NCI-H774 (cell line): ENCODE results near the gene BCAS1.
"Not testable (repeated sequence)": the region's sequence is repeated elsewhere in the genome, so short reads cannot be mapped to it uniquely, and the experiment has no call there.

Source experiments
- DNase-seq: peaks from one replicate; lab custom pipeline; 2025; lab: John Stamatoyannopoulos, UW

BCAS1 gene

DNA sequence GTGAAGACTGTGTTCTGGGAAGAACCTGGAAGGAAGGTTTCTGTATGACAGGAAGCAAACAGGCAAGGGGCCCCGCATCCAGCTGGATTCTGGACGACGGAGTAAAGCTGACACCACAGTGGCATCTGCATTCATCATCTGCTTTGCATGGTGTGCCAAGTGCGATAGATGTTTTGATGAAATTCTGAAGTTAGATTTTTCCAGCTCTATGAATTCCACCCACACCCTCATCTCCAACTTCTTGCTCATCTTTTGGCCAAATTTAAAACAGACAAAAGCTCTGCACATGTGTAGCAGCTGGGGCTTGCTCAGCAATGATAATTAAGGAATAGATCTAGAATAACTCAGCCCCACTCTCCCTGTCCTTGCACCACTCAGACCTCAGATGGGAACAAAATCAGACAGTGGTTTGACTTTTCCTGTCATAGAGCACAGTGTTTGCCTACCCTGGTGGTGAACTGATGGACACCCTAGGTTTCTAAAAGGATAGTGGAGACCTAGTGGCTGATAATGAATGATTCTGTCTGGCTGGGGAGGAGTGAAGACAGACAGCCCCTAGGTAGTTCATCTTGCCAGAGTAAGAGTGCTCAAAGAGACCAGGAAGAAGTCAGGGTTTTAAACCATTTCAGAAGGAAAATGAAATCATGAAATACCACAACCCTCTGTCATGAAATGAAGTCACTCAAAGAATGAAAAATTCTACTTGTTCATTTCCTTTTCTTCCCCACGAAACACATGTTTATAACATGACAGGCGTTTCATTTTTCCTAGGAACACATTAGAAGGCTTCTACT is 85.8 kb downstream of the BCAS1 start:
- DNase-seq, result no peak

DNA sequence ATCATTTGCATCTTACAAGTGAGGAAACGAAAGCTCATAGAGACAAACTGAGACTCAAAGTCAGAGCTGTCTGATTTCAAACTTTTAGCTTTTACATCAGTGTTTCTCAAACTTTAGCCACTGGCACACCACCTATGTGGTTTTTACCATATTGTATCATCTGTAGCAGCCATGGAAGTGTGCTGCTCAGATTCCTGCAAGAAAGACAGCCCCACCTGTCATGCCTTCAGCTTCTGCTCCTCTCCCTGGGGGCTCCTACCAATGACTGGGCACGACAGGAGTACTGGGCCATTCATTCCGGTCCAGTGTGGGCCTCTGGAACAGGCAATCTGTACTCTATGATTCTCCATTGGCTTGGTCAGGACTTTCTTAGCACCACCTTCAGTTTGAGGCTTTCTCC is 87.0 kb downstream of the BCAS1 start:
- no peak for DNase-seq

DNA sequence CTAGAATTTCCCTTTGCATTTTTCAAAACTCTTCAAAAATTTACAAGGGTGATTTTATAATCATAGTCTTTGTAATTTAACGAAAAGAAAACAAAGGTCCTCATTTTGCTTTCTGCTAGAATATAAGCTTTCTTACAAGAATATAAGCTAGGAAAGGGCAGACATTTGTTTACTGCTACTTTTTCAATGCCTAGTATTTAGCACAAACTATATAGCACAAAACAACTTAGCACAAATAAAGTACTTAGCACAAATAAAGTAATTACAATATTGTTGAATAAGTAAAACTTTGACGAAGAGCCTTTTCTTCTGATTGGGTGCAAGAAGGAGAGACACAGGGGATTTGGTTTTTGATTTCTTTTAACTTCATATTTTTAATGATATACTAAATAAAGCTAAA is 87.8 kb downstream of the BCAS1 start:
- no peak for DNase-seq

DNA sequence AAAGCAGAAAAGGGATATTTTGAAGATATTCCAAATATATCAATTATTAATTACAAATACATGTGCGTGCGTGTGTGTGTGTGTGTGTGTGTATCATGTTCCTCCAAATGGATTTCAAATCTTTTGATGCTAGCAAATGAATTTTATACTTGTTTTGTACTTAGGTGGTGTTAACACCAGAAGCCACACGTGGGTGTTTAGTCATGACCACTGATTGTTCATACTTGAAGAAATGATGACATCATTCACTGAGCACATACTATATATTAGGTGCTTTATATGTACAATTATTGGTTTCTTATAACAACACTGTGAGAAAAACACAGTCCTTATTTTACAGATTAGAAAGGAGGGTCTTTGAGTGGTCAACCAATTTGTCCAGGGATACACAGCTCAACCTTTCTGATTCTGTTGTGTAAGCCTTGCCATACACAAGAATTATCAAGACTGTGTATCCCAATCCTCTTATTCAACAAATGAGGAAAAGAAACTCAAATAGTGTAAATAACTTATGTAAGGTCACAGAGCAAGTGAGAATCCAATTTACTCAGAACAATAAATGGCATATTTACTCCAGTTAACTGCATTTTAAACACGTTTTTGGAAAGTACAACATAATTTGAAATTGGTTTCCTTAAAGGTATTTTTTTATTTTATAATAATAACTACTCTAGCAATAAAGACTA is 88.5 kb downstream of the BCAS1 start:
- DNase-seq, result no peak

DNA sequence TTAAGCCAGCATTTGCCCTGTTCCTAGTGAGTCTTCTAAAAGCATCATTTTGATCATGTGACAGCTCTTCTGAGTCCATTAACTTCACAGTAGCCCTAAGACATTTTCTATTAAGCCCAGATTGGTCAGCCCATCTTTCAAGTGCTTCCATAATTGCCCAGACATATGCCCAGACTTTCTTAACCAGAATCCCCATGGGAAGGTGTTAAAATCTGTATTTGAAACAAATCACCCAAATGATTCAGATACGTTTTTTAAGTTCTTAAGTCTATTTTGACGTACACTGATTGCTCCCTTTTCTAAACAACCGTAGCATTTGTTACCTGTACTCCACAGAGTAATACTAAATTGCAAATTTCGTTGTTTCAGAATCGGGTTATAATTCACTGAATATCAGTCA is 89.3 kb downstream of the BCAS1 start:
- DNase-seq, result no peak

DNA sequence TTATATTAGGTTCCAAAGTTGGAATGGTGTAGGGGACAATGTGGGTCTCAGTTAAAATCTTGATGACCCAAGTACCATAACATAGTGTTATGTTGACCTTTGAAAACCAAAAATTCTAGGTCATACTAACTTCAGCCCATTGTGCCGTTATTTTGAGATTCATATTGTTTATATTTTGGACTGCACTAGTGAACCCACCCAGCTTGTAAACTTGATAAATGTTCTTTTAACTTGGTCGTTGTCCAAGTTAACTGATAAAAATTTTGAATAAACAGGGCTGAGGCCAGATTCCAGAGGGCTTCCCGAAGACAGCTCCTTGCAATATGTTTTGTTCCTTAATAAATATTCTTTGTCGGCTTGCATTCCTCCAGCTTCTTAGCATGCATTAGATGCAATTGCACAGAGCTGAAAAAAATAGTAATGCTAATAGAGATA is 90.3 kb downstream of the BCAS1 start:
- DNase-seq, result no peak

DNA sequence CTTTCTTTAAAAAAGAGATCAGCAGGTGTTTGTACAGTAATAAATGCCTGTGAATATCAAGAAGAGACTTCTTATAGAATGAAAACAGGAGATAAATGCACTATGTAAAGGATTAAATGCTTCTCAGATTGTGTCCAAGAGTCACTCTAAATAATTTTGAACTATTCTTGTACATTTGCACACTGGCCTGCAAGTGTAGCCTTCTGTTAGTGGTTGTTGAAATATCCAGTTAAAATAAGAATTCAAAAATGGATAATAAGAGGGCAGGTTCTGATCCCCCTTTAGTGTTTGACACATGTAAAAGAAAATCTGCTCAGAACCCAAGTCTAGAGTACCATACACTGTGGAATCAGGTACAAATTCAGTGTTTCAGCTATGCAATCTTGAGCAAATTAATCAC is 91.9 kb downstream of the BCAS1 start:
- DNase-seq, result no peak

DNA sequence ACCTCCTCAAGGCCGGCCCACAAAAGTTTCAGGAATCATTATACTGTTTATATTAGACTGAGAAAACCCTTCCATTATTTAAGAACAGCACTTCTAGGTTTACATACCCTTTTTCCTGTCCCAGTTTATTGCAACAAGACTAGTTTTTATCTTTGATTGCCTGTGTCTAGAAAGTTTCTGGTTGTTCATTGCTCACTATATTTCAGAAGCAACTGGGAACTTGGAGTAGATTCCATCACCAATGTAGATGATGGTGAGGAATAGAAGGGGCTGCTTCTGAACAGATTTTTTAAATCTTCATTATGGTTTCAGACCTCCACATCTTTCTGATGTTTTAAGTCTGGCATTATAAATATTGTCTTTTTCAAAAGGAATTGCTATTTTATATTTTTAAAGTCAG is 93.0 kb downstream of the BCAS1 start:
- no peak for DNase-seq

DNA sequence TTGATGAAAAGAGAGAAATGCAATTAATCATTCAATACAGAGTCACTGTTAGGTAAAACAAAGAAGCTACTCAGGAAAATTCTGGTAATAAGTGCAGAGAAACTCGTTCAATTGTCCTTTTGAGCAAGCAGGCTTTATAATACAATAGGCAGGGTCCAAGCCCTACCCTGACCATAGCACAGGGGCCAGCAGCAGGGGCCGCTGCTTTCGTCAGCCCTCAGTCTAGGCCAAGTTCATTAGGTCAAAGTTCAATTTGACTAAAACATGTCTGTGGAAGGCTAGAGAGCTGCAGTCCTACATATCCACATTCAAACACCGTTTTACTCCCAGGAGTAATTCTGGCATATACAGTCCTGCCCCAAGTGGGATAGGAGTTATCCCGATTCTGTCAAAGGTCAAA is 94.6 kb downstream of the BCAS1 start:
- DNase-seq, result no peak

DNA sequence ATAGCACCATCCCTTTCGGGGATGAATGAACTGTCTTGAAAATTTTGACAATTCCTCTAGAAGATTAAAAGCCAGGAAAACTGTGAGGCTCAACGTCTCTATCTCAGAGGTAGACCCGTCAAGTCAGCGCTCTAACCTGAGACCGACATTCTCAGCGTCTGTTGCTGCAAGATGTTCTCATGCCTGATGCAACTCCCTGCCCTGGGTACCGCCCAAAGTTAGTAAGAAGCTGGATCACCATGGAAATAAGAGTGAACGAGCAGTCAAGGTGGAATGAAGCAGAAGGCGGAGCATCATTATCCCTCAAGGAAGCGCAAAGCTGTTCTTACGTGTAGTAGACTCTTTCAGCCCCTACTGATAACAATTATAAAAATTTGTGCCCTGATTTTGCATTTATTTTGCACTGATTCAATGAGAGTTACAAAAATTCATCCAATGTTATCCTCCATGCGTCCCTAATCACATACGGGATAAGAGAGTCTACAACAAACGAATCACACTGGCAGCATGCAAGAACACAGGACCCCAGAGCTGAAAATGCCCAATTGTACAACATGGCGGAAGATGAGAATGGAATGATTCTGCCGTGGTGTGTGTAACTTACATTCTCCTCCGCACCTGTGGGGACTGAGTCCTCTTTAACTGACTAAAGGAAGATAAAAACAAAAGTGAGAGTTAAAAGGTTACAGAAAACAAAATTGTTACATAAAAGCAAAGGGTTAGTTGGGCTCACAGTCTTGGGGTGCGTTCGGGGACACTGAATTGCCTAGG is 95.4 kb downstream of the BCAS1 start:
- no peak for DNase-seq

DNA sequence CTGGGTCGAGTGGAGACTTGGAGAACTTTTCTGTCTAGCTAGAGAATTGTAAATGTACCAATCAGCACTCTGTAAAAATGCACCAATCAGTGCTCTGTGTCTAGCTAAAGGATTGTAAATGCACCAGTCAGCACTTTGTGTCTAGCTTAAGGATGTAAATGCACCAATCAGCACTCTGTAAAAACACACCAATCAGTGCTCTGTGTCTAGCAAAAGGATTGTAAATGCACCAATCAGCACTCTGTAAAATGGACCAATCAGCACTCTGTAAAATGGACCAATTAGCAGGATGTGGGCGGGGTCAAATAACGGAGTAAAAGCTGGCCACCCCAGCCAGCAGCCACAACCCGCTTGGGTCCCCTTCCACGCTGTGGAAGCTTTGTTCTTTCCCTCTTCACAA is 96.5 kb downstream of the BCAS1 start:
- DNase-seq, result not testable (repeated sequence)

DNA sequence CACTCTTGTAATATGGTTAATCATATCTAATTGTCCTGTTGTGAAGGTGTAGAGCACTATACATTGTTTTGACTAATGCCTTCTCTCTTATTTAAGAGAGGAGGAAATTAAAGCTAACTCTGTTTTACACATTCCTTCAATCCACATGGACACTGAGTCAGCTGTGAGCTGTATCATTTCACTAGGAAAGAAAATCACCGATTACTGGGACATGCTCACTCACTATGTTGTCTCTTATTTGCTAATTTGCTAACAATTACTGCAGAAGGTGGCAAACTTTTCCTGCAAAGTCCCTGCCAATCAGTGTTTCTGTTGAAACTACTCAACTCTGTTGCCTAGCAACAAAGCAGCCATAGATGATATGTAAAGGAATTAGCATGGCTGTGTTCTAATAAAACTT is 98.2 kb downstream of the BCAS1 start:
- DNase-seq, result no peak

DNA sequence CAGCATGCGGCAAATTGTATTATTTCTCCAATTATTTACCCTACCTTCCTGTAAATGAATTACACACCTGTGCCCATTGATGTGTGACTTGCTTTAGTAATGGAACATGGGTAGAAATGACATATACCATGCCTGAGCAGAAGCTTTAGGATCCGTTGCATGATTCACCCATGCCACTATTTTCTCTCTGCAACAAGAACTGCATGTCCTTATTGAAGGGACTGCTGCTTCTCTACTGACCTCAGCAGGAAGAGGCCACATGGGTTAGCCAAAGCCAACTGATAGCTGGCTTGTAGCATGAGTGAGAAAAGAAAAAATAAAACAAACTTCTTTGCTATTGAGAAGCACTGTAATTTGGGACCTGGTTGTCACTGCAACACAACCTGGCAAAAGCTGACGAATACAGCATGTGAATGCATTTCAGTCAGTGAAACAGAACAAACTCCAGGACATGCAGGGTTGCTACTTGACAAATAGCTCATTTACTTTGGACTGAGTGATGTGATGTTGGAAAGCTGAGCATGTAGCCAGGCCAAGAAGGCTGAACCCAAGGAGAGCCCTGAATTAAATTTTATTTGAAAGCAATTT is 99.2 kb downstream of the BCAS1 start:
- DNase-seq, result no peak

DNA sequence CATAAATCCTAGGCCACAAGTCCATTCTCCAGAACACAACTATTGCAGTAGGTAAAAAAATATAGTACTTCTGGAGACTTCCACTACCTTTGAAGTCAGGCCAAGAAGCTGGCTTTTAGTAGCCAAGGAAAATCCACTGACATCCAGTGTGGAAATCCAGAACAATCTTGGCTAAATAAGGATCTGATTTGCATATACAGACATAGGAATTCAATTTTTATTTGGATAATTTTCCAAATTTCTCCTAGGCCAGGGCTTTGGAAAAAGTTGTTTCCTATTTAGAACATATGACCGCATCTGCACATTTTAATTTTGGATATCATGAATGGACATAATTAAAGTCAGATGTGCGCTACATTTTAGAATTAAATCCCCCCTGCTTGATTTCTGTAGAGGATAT is 100.2 kb downstream of the BCAS1 start:
- DNase-seq, result no peak

DNA sequence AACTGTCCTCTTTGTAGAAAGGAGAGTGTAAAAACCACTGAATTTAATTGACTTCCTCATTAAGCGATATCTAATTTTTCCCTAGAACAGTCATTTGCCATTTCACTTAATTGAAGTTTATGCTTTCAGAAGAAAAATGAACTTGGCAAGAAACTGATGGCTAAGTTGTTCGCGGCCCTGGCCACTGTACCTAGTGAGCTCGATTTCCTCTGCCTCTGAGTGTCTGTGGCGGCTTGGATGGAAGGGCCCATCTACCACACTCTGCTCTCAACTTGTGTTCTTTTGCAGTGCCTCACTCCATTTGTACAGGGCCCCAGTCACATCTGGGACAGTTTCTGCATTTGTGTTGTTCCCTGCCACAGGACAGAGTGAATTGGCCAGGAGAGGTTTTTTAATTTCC is 102.9 kb downstream of the BCAS1 start:
- no peak for DNase-seq

DNA sequence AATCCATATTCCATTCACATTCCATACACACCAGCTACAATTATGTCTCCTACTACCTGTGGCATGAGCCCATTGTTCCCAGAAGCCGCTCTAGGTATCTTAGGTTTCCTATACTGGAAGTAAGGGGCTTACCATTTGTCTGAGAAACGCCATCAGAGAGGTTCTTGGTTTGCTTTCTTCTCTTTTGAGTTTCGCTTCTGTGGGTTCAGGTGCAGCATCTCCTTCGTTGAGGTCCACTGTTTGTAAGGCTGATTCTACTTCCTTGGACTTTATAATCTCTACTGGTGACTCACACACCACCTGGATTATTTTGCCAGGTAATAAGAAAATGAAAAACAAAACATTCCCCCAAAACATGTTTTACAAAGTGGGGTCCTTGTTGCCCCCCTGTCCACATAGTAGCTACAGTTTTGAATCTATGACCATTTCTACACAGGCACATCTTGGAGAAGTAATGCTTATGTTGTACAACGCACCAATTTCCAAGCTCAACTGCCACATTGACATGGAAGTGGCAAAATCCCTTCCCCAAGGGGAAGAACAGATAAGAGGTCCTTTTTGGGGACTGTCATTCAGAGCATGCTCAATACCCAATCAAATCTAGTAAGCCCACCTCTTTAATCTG is 103.5 kb downstream of the BCAS1 start:
- no peak for DNase-seq

DNA sequence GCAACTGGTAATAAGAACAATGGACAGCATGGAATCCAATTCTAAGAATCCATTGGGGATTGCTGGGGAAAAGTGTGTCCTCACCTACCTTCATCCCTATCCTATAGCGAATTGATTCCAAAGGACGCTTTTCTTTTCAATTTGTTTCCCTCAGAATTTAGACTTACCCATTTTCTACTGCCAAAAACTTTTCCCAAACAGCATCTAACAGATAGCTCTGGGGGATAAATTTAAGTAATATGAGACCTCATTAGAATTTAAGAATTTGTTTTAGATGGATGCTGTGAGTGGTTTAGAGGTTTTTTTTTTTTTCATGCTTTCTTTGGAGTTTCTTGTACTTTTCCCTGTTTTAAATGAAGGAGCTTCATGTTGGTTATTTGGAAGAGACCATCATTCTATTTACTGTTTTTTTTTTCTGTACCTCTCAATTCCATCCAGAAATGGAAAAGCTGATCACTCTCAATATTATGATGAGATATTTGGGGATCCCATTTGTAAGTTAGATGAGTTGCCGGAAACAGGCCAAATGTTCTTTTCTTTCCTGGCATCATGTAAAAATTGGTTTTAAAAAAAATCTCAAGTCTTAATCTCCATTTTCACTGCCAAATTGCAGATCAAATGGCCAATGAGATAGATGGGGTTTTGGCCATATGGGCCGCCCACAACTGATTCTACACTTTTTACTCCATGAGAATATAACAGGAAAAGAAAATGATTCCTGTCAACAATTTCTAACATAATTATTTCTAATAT is 105.7 kb downstream of the BCAS1 start:
- DNase-seq, result no peak

DNA sequence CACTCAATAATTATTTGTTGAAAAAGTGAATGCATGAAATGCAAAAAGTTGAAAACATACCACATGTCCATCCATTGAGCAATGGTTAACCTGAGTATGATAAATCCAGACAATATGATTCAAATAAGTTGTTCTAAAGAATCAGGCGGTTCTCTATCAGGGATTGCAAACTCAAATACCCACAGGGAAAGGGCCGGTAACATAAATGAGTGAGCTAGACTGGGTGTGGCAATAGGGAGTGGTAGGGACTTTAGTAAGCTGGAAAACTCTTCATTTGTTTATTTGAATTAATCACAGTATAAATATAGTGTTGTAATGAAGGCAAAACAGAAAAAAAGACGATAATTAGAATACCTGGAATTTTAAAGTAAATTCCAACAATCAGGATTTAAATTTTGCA is 106.3 kb downstream of the BCAS1 start:
- DNase-seq, result no peak

DNA sequence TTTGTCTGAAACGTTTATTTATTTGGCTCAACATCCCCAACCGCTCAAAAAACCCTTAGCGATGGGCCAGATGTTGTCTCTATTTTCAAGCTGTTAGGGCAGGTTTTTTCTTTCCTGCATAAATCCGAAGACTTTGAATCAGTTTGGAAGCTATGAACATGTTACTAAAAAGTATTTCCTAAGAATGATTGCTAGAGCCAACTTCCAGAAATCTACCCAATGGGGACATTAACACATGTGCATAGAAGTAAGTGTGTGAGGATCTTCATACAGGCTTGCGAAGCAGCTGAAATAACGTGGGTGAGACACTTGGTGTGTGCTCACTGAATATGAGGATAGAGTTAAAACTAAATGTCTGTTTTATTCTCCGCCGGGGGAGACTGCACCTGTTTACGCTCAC is 106.8 kb downstream of the BCAS1 start:
- no peak for DNase-seq

DNA sequence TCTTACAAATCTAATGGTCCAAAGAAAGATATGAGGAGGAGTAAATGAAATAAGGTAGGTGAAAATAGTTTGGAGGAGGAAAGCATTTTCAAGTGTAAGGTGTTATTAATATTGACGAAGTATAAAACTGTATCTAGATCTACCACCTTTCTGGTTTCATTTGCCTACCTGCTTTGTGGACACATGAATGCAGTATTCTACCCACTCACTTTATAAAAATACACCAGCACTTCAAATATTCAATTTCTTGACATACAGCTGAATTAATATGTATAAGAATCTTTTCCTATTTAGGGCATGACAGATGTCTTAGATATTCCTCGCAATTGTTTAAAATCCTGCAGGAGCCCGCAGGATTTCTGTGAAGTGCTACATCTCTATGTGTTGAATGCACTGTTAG is 108.0 kb downstream of the BCAS1 start:
- no peak for DNase-seq

DNA sequence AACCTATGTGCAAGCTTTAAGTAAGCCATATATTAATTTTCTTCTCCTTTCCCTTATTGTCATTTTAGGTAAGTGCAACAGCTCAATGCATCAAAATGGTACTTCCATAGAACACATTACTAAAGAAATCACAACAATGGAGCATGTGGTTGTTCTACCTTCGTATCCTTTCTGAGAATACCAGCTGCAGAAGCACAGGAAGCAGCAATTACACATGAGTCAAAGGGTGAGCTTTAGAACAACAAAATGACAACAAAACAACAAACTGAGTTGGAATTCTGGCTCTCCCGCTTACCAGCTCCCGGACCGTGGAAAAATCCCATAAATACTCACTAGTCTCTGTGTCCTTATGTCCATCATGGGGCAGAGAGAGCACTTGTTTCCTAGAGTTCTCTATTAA is 108.9 kb downstream of the BCAS1 start:
- no peak for DNase-seq
